Right kidney (tissue), 1 donor: ENCODE results near the gene MAP2K3.
"Not testable (repeated sequence)": the region's sequence is repeated elsewhere in the genome, so short reads cannot be mapped to it uniquely, and the experiment has no call there.

ENCODE experiments used
- DNase-seq: peaks from one replicate; pipeline ENCODE4 v3.0.0-alpha.2; 2016

The MAP2K3 gene

GRCh38 chr17:21296097-21297025, 11.8 kb downstream of the MAP2K3 start:
- no peak for DNase-seq

- no peak for DNase-seq
Measured at GRCh38 chr17:21297026-21297520, 12.6 kb downstream of the MAP2K3 start.

- DNase-seq = no peak
Measured at GRCh38 chr17:21297597-21297996, 13.1 kb downstream of the MAP2K3 start.

- DNase-seq = no peak
Measured at GRCh38 chr17:21298056-21298982, 13.8 kb downstream of the MAP2K3 start.

GRCh38 chr17:21298983-21299519, 14.5 kb downstream of the MAP2K3 start:
- DNase-seq = no peak

- no peak for DNase-seq
Measured at GRCh38 chr17:21299981-21300600, 15.6 kb downstream of the MAP2K3 start.

GRCh38 chr17:21300601-21301571, 16.4 kb downstream of the MAP2K3 start:
- DNase-seq = no peak

- no peak for DNase-seq
Measured at GRCh38 chr17:21301593-21302550, 17.4 kb downstream of the MAP2K3 start.

- DNase-seq = no peak
Measured at GRCh38 chr17:21302711-21303425, 18.4 kb downstream of the MAP2K3 start.

GRCh38 chr17:21303441-21304065, 19.0 kb downstream of the MAP2K3 start:
- no peak for DNase-seq

GRCh38 chr17:21304091-21304490, 19.6 kb downstream of the MAP2K3 start:
- DNase-seq = no peak

GRCh38 chr17:21304551-21305151, 20.1 kb downstream of the MAP2K3 start:
- DNase-seq = not testable (repeated sequence)

GRCh38 chr17:21305431-21306180, 21.1 kb downstream of the MAP2K3 start:
- DNase-seq = not testable (repeated sequence)

- DNase-seq = not testable (repeated sequence)
Measured at GRCh38 chr17:21306611-21307272, 22.2 kb downstream of the MAP2K3 start.

GRCh38 chr17:21307273-21307625, 22.7 kb downstream of the MAP2K3 start:
- not testable (repeated sequence) for DNase-seq

GRCh38 chr17:21308931-21309381, 24.4 kb downstream of the MAP2K3 start:
- not testable (repeated sequence) for DNase-seq
